ENCODE data around the gene F10.

Gene F10

GRCh38 chr13:113088691-113089020 lies 33.9 kb upstream of the F10 start:
- H3K27ac ChIP-seq: no peak overlapping the region
- TF ChIP-seq CTCF (conservative IDR thresholded peaks at IDR 0.05): no peak

GRCh38 chr13:113089693-113090414 lies 32.7 kb upstream of the F10 start:
- no peak for TF ChIP-seq CTCF (conservative IDR thresholded peaks at IDR 0.05)
- H3K27ac ChIP-seq: no peak overlapping the region

GRCh38 chr13:113090415-113090770 lies 32.2 kb upstream of the F10 start:
- H3K27ac ChIP-seq: no peak overlapping the region
- TF ChIP-seq CTCF (conservative IDR thresholded peaks at IDR 0.05): no peak

GRCh38 chr13:113090806-113091205 lies 31.8 kb upstream of the F10 start:
- H3K27ac ChIP-seq: no peak overlapping the region
- no peak for TF ChIP-seq CTCF (conservative IDR thresholded peaks at IDR 0.05)

- no peak overlapping the region for H3K27ac ChIP-seq
These were observed 31.3 kb upstream of the F10 start for GRCh38 chr13:113091211-113091771.

GRCh38 chr13:113091891-113092775 lies 30.5 kb upstream of the F10 start:
- no peak overlapping the region for H3K27ac ChIP-seq
- no peak for TF ChIP-seq CTCF (conservative IDR thresholded peaks at IDR 0.05)

More at GRCh38 chr13:113091211-113091771, 31.3 kb upstream of the F10 start:
- no peak for TF ChIP-seq CTCF (conservative IDR thresholded peaks at IDR 0.05)

GRCh38 chr13:113092776-113093579 lies 29.6 kb upstream of the F10 start:
- no peak overlapping the region for H3K27ac ChIP-seq
- no peak for TF ChIP-seq CTCF (conservative IDR thresholded peaks at IDR 0.05)

Data from VCaP (cell line).